NT2/D1 (cell line): ENCODE measurements around the gene TNFSF13B.

Source experiments
- SUZ12 ChIP-seq: IDR thresholded peaks from 2 replicates; pipeline ENCODE4 v1.6.1; 2011; ENCODE audit not compliant: insufficient read length, insufficient read depth; ENCODE audit errors: extremely low read depth
- YY1 ChIP-seq: IDR thresholded peaks from 2 replicates; pipeline ENCODE4 v1.6.1; 2011; ENCODE audit not compliant: insufficient read length, insufficient read depth
- ZNF274 ChIP-seq: IDR thresholded peaks from 2 replicates; pipeline ENCODE4 v1.6.1; 2011; ENCODE audit warnings: mild to moderate bottlenecking, low read depth, low read length

- TF ChIP-seq ZNF274 = no peak
- TF ChIP-seq YY1 = no peak
- TF ChIP-seq SUZ12 = no peak
Observed at GRCh38 chr13:108272333-108272732, 2.8 kb downstream of the TNFSF13B start.
